Suprapubic skin (tissue), 4 donors: ENCODE measurements around the gene C1QTNF2. TPM values are rescaled to one million over a fixed set of nuclear protein-coding genes. Genes with fewer than 3 reads are reported as not detected.

Source experiments
- DNase-seq, 2 donors: peaks; one replicate each; pipeline ENCODE4 v3.0.0-alpha.2; 2019; ENCODE audit warnings: low spot score in 2 of 2
- H3K27ac ChIP-seq: fragments of 200-600 bp; sonication (generic); one replicate; pipeline ENCODE4 v1.5.1; 2019
- H3K27me3 ChIP-seq: fragments of 200-600 bp; sonication (generic); one replicate; pipeline ENCODE4 v1.5.1; 2019
- H3K36me3 ChIP-seq: fragments of 200-600 bp; sonication (generic); one replicate; pipeline ENCODE4 v1.5.1; 2019
- H3K4me1 ChIP-seq: fragments of 200-600 bp; sonication (generic); one replicate; pipeline ENCODE4 v1.5.1; 2019
- H3K4me3 ChIP-seq: fragments of 200-600 bp; sonication (generic); one replicate; pipeline ENCODE4 v1.5.1; 2019; ENCODE audit warnings: mild to moderate bottlenecking
- H3K9me3 ChIP-seq: fragments of 200-600 bp; sonication (generic); one replicate; pipeline ENCODE4 v1.5.1; 2019
- CTCF ChIP-seq, 2 donors: fragments of 200-600 bp in 1 of 2; fragments of 450-650 bp in 1 of 2; sonication (generic) in 1 of 2; IDR thresholded peaks; one replicate each; pipeline ENCODE4 v1.5.1; 2016 to 2019; ENCODE audit warnings: antibody characterized with exemption in 2 of 2, mild to moderate bottlenecking in 1 of 2, moderate library complexity in 1 of 2
- EP300 ChIP-seq: sonication (generic); formaldehyde crosslinking; IDR thresholded peaks from one replicate; pipeline ENCODE4 v1.6.1; 2017; ENCODE audit warnings: antibody characterized with exemption
- POLR2A ChIP-seq, 2 donors: fragments of 450-650 bp; IDR thresholded peaks; one replicate each; pipeline ENCODE4 v1.6.1; 2017; ENCODE audit warnings: antibody characterized with exemption in 2 of 2, mild to moderate bottlenecking in 2 of 2, moderate library complexity in 2 of 2
- POLR2AphosphoS5 ChIP-seq, 3 donors: sonication (generic); formaldehyde crosslinking; IDR thresholded peaks; one replicate each; pipeline ENCODE4 v1.6.1; 2017; ENCODE audit warnings: antibody characterized with exemption in 3 of 3
- WGBS: methylation state at CpG from one replicate; pipeline ENCODE4 v1.1.5; 2018; 5-methylcytosine and 5-hydroxymethylcytosine counted together
- total RNA-seq, 4 donors: library from RNA; depleted of rRNA; stranded (reverse); fragments of >200 nt; gene quantifications; one replicate each; pipeline ENCODE4 v1.1.0, GENCODE V29; 2016

The C1QTNF2 gene
- total RNA-seq, 4 donors from 2014 or later, result 0.21 to 0.23 TPM; not detected in 2

- TF ChIP-seq EP300, result no peak
- TF ChIP-seq POLR2A (IDR thresholded peaks at IDR 0.05), result no peak
- no peak for TF ChIP-seq POLR2AphosphoS5 (IDR thresholded peaks at IDR 0.05)
- TF ChIP-seq CTCF (IDR thresholded peaks at IDR 0.05), result no peak
- H3K27ac ChIP-seq, result no peak overlapping the region
- H3K4me1 ChIP-seq, result no peaks in the 10 kb centered on the region
- no peaks in the 10 kb centered on the region for H3K27me3 ChIP-seq
- H3K9me3 ChIP-seq, result no peaks in the 10 kb centered on the region
- 92% methylated on average over 10 of the region's 10 CpGs for WGBS
- H3K4me3 ChIP-seq, result no peak overlapping the region
- no peaks in the 10 kb centered on the region for H3K36me3 ChIP-seq
- DNase-seq, result peak in 1 of 2 donors; percentile 63
Observed at GRCh38 chr5:160305319-160305718, 65.1 kb downstream of the C1QTNF2 start.

- no peaks in the 10 kb centered on the region for H3K9me3 ChIP-seq
- H3K36me3 ChIP-seq, result no peaks in the 10 kb centered on the region
- TF ChIP-seq POLR2A (IDR thresholded peaks at IDR 0.05) (no peak), EP300 (no peak), POLR2AphosphoS5 (IDR thresholded peaks at IDR 0.05) (no peak), CTCF (IDR thresholded peaks at IDR 0.05) (no peak)
- WGBS, result 54% methylated on average over 2 of the region's 3 CpGs
- no peaks in the 10 kb centered on the region for H3K27me3 ChIP-seq
- H3K4me1 ChIP-seq, result no peaks in the 10 kb centered on the region
- H3K27ac ChIP-seq, result no peak overlapping the region
- DNase-seq, result peak in 1 of 2 donors; percentile 59
- H3K4me3 ChIP-seq, result no peak overlapping the region
Observed at GRCh38 chr5:160303690-160304089, 66.7 kb downstream of the C1QTNF2 start.

DNA sequence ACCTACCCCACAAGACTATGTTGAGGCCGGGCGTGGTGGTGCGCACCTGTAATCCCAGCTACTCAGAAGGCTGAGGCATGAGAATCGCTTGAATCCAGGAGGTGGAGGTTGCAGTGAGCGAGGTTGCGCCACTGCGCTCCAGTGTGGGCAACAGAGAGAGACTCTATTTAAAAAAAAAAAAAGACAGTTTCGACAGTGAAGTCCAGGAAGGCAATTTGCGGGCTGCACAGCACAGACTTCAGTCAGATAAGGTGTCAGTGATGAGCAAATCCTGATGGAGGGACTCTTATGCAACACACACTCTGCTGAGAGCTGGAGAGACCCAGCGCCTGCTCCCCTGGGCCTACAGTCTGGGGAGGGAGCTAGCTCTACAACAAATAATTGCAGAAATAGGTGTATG is 72.2 kb downstream of the C1QTNF2 start:
- H3K9me3 ChIP-seq, result no peaks in the 10 kb centered on the region
- no peaks in the 10 kb centered on the region for H3K36me3 ChIP-seq
- H3K27ac ChIP-seq, result no peak overlapping the region
- no peaks in the 10 kb centered on the region for H3K27me3 ChIP-seq
- TF ChIP-seq EP300 (no peak), POLR2A (IDR thresholded peaks at IDR 0.05) (no peak), CTCF (IDR thresholded peaks at IDR 0.05) (no peak), POLR2AphosphoS5 (IDR thresholded peaks at IDR 0.05) (no peak)
- WGBS, result 97% methylated on average over 7 of the region's 10 CpGs
- no peaks in the 10 kb centered on the region for H3K4me1 ChIP-seq
- DNase-seq, result peak in 1 of 2 donors; percentile 24
- H3K4me3 ChIP-seq, result no peak overlapping the region

GRCh38 chr5:160297776-160298175 is 72.7 kb downstream of the C1QTNF2 start:
- Histone ChIP-seq H3K9me3 (no peaks in the 10 kb centered on the region), H3K36me3 (no peaks in the 10 kb centered on the region), H3K4me1 (no peaks in the 10 kb centered on the region), H3K27me3 (no peaks in the 10 kb centered on the region), H3K27ac (no peak overlapping the region), H3K4me3 (no peak overlapping the region)
- WGBS, result 88% methylated on average over 3 of the region's 5 CpGs
- DNase-seq, result peak in 1 of 2 donors; percentile 13
- no peak for TF ChIP-seq POLR2A (IDR thresholded peaks at IDR 0.05)
- TF ChIP-seq EP300, result no peak
- TF ChIP-seq POLR2AphosphoS5 (IDR thresholded peaks at IDR 0.05), result no peak
- no peak for TF ChIP-seq CTCF (IDR thresholded peaks at IDR 0.05)

Other genes with a start within 250 kb of the C1QTNF2 start
- gene FABP6, start 141.1 kb downstream of the C1QTNF2 start, total RNA-seq, result 1 to 10 TPM in 1 of 4 donors, not detected in 3; 2.5 TPM
- 1 to 10 TPM in 2 of 4 donors, under 1 TPM in 1, not detected in 1; 0.34 to 1.2 (median 1.2) TPM for gene CCNJL, start 58.1 kb downstream of the C1QTNF2 start, total RNA-seq
- 1 to 10 TPM in 2 of 4 donors, under 1 TPM in 2; 0.57 to 3.9 (median 1.2) TPM for gene FAM200C, start 29.4 kb upstream of the C1QTNF2 start, total RNA-seq
- gene SLU7, start 48.5 kb upstream of the C1QTNF2 start, total RNA-seq, result 100 to 1,000 TPM in 1 of 4 donors, 10 to 100 TPM in 3; 48.1 to 118 (median 83.8) TPM
- gene PTTG1, start 51.2 kb upstream of the C1QTNF2 start, total RNA-seq, result 10 to 100 TPM; 31.7 to 98.9 (median 49.9) TPM